ENCODE measurements around the gene KCTD13. TPM values are rescaled to one million over a fixed set of nuclear protein-coding genes. Genes with fewer than 3 reads are reported as not detected.
"Not testable (repeated sequence)": the region's sequence is repeated elsewhere in the genome, so short reads cannot be mapped to it uniquely, and the experiment has no call there.

The KCTD13 gene
- total and polyA plus RNA-seq, 8 donors, result 14.8 to 24.2 (median 20.9) TPM

DNA sequence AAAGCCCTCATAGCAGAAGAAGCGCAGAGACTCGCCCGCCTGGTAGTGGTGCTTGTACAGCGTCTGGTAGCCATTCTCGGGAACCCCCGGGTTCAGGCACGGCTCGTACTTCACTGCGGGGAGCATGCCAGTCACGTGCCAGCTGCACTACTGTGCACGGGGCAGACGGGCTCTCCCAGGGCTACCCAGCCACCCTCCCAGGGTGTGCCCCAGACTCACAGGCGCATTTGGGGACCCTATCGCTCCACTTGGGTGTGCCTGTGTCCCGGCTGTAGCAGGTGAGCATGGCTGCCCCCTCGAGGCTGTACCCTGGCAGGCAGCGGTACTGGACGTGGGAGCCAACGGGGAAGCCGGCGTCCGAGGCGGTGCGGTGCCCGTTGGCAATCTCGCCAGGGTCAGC is 52.7 kb downstream of the KCTD13 start:
- Histone ChIP-seq H3K4me3 (no peak overlapping the region), H3K9me3 (no peaks in the 10 kb centered on the region), H3K36me3 (no peaks in the 10 kb centered on the region), H3K27me3 (peaks cover 11 to 35% of the 10 kb centered on the region in 2 donors), H3K4me1 (peaks cover 3 to 11% of the 10 kb centered on the region in 2 donors), H3K27ac (no peak overlapping the region)
- intact Hi-C loops (cut with DNase I), result no loop called here
- TF ChIP-seq, protein P1, sequence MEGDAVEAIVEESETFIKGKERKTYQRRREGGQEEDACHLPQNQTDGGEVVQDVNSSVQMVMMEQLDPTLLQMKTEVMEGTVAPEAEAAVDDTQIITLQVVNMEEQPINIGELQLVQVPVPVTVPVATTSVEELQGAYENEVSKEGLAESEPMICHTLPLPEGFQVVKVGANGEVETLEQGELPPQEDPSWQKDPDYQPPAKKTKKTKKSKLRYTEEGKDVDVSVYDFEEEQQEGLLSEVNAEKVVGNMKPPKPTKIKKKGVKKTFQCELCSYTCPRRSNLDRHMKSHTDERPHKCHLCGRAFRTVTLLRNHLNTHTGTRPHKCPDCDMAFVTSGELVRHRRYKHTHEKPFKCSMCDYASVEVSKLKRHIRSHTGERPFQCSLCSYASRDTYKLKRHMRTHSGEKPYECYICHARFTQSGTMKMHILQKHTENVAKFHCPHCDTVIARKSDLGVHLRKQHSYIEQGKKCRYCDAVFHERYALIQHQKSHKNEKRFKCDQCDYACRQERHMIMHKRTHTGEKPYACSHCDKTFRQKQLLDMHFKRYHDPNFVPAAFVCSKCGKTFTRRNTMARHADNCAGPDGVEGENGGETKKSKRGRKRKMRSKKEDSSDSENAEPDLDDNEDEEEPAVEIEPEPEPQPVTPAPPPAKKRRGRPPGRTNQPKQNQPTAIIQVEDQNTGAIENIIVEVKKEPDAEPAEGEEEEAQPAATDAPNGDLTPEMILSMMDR (IDR thresholded peaks at IDR 0.05), result no peak
- DNase-seq (no peak), ATAC-seq (no peak)

DNA sequence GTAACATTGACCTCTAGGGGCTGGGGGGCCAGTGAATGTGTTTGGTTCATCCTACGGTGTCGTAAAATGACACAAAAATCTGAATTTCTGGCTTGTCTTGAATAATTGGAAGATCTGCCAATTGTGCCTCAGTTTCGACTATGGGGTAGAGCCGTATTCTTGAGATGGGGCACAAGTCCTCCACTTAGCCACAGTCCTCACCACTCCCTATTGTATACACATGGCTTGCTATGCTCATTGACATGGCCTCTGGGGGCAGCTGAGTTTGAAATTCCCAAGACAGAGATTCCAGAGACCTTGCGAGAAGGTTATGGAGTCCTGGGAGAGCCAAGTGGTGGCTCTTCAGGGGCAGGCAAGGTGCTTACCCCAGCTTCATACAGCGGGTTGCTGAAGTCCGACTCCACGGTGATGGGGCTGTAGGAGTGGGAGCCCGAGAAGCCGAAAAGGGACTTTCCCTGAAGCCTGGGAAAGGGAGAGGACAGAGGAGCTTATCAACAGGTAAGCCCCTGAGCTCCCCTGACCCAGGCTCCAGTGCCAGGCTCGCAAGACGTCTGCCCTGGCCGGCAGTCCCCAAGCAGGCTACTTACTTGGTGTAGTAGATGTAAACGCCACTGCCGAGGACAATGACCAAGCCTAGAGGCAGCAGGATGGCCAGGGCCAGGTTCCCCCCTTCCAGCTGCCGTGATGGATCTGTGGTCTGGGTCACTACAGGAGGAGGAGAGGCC is 54.0 kb downstream of the KCTD13 start:
- H3K4me1 ChIP-seq, result peaks cover 0 to 9% of the 10 kb centered on the region in 2 donors
- ATAC-seq, result no peak
- no peaks in the 10 kb centered on the region for H3K9me3 ChIP-seq
- TF ChIP-seq, protein P1 (IDR thresholded peaks at IDR 0.05), result no peak
- H3K27ac ChIP-seq, result no peak overlapping the region
- H3K4me3 ChIP-seq, result no peak overlapping the region
- intact Hi-C loops (cut with DNase I), result no loop called here
- no peaks in the 10 kb centered on the region for H3K36me3 ChIP-seq
- H3K27me3 ChIP-seq, result peaks cover 5 to 22% of the 10 kb centered on the region in 2 donors
- no peak for DNase-seq

DNA sequence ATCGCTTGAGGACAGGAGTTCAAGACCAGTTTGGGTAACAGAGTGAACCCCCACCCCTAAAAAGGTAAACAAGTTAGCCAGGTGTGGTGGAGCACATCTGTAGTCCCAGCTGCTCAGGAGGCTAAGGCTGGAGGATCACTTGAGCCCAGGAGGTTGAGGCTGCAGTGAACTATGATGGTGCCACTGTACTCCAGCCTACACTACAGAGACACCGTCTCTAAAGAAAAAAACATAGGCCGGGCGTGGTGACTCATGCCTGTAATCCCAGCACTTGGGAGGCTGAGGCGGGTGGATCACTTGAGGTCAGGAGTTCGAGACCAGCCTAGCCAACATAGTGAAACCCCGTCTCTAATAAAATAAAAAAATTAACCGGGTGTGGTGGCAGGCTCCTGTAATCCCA is 57.0 kb downstream of the KCTD13 start:
- H3K27me3 ChIP-seq, H3K4me1 ChIP-seq, H3K27ac ChIP-seq, ATAC-seq, H3K36me3 ChIP-seq, DNase-seq, H3K9me3 ChIP-seq, H3K4me3 ChIP-seq: not testable (repeated sequence)
- intact Hi-C loops (cut with DNase I), result loop anchor here in 1 of 2 donors (10.0 kb wide), 1 partner anchor 56 kb away; the partner anchor contains the start of gene KCTD13

DNA sequence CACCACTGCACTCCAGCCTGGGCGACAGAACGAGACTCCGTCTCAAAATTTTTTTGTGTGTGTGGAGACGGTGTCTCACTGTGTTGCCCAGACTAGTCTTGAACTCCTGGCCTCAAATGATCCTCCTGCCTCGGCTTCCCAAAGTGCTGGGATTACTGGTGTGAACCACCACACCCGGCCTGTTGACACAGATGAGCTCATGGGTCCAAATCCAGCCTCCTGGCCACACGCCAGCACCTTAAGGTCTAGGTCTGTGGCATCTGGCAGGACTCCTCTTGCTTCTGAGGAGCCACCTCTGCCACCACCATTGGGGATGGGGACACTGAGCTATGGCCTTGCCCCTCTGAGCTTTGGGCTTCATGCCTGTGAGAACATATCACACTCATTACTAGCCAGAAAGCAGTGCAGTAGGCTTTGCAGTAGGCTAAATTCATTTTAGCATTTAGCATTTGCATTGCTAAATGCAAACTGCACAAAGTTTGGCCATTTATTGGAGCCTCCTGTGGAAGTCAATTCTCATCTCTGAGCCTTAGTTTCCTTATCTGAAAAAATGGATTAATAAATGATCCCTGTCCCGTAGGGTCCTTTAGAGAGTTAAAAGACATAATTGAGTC is 57.5 kb downstream of the KCTD13 start:
- DNase-seq, result no peak
- Histone ChIP-seq H3K27me3 (no peaks in the 10 kb centered on the region), H3K36me3 (no peaks in the 10 kb centered on the region), H3K4me3 (no peak overlapping the region), H3K27ac (no peak overlapping the region), H3K9me3 (no peaks in the 10 kb centered on the region), H3K4me1 (peaks cover 0 to 4% of the 10 kb centered on the region in 2 donors)
- TF ChIP-seq, protein P1 (IDR thresholded peaks at IDR 0.05), result no peak
- no peak for ATAC-seq
- intact Hi-C loops (cut with DNase I), result loop anchor here in 1 of 2 donors (10.0 kb wide), 1 partner anchor 56 kb away; the partner anchor contains the start of gene KCTD13

DNA sequence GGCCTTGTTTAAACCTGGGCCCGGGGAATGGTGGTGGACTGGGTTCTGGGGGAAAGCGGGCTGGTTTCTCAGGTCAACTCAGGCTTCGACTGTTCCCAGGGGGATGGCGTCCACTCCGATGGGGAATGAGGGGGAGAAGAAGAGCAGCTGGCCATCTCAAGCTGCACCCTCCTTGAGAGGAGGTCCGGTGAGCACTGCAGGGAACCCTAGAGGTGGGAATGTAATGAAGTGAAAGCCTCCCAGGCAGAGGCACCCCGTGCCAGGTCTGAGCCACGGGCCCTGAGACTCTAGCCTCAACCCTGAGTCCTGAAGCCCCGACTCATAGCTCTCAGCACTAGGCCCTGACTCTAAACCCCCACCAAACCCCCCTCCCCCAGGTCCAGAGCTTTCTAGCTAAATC is 61.8 kb downstream of the KCTD13 start:
- H3K27me3 ChIP-seq, result no peaks in the 10 kb centered on the region
- ATAC-seq, result no peak
- H3K4me3 ChIP-seq, result no peak overlapping the region
- TF ChIP-seq, protein P1 (IDR thresholded peaks at IDR 0.05), result no peak
- no peak overlapping the region for H3K27ac ChIP-seq
- no peak for DNase-seq
- peaks cover 0 to 19% of the 10 kb centered on the region in 2 donors for H3K36me3 ChIP-seq
- no peaks in the 10 kb centered on the region for H3K9me3 ChIP-seq
- intact Hi-C loops (cut with DNase I), result loop anchor here in 1 of 2 donors (10.0 kb wide), 1 partner anchor 61 kb away; the partner anchor contains the start of gene KCTD13
- H3K4me1 ChIP-seq, result peaks cover 9 to 24% of the 10 kb centered on the region in 2 donors

Measured in left lung (tissue), 10 donors.